GM06990 (cell line): ENCODE results near the gene PHF14.

Source experiments
- DNase-seq: peaks from one replicate; pipeline ENCODE4 v3.0.0-alpha.2; 2011; ENCODE audit not compliant: insufficient read length; ENCODE audit errors: extremely low read depth
- H3K27me3 ChIP-seq: replicated peaks from 2 replicates; pipeline ENCODE4 v1.6.0; 2011; ENCODE audit warnings: low read length; ENCODE audit not compliant: control insufficient read depth, insufficient read depth
- H3K36me3 ChIP-seq: 2 replicates; pipeline ENCODE4 v1.5.1; 2011; ENCODE audit warnings: low read length; ENCODE audit not compliant: control insufficient read depth, insufficient read depth
- H3K4me3 ChIP-seq: replicated peaks from 2 replicates; pipeline ENCODE4 v1.5.1; 2011; ENCODE audit warnings: low read depth, mild to moderate bottlenecking, control low read depth, low read length
- TF ChIP-seq, protein P1 (sequence below): IDR thresholded peaks from 2 replicates; pipeline ENCODE4 v1.5.1; 2011; ENCODE audit warnings: low read length, control low read depth, mild to moderate bottlenecking, inconsistent platforms; ENCODE audit not compliant: insufficient read depth, poor library complexity, severe bottlenecking

PHF14 gene

DNA sequence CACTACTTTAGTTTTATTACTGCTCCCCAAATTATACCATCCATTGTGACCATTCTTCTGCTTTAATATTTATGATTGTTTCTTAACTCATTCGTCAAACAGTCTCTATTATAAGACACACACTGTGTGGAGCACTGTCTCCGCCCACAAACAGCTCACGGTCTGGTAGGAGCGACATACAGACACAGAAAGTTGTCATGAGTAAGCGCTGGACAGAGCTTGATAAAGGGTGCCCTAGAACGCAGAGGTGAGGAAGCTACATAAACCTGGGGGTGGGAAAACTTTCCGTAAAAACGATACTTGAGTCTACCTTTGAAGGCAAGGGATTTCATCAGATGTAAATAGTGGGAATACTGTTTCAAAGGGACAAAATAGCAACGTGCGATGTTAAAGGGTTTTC, 207.9 kb downstream of the PHF14 start:
- no peaks in the 10 kb centered on the region for H3K27me3 ChIP-seq
- DNase-seq: no peak
- H3K36me3 ChIP-seq: no peaks in the 10 kb centered on the region
- TF ChIP-seq, protein P1, sequence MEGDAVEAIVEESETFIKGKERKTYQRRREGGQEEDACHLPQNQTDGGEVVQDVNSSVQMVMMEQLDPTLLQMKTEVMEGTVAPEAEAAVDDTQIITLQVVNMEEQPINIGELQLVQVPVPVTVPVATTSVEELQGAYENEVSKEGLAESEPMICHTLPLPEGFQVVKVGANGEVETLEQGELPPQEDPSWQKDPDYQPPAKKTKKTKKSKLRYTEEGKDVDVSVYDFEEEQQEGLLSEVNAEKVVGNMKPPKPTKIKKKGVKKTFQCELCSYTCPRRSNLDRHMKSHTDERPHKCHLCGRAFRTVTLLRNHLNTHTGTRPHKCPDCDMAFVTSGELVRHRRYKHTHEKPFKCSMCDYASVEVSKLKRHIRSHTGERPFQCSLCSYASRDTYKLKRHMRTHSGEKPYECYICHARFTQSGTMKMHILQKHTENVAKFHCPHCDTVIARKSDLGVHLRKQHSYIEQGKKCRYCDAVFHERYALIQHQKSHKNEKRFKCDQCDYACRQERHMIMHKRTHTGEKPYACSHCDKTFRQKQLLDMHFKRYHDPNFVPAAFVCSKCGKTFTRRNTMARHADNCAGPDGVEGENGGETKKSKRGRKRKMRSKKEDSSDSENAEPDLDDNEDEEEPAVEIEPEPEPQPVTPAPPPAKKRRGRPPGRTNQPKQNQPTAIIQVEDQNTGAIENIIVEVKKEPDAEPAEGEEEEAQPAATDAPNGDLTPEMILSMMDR: no peak
- no peak overlapping the region for H3K4me3 ChIP-seq

GRCh38 chr7:11182736-11183135, 209.1 kb downstream of the PHF14 start:
- TF ChIP-seq, protein P1: no peak
- no peak for DNase-seq
- H3K27me3 ChIP-seq: no peaks in the 10 kb centered on the region
- H3K36me3 ChIP-seq: no peaks in the 10 kb centered on the region
- no peak overlapping the region for H3K4me3 ChIP-seq

DNA sequence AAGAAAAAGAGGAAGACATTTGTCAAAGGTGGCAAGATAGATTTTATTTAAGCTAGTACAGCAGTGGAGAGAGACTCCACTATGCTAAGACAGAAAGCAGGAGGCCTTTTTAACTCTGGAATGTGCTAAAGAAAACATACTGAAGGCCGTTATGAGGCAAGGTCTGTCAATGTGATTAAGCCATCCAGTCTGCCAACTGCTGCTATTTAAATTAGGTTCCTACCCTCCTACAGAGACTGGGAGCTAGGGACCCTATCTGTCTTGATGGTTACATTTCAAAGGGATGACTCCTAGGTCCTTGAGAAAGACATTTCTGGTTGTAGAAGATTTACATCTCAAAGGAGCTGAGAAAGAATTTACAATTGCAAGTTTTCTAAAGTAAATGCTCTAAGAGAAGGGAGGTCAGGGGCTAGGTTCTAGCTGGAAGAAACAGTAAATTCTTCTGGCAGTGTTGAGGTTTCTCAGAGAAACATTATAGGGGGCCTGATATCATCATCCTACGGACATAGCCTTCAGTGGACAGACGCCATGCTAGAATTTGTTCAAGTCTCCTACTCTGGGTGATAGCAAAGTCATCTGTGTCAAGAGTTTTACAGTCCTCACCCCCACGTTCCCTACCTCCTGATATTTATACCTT, 211.6 kb downstream of the PHF14 start:
- TF ChIP-seq, protein P1: no peak
- H3K4me3 ChIP-seq: no peak overlapping the region
- H3K27me3 ChIP-seq: no peaks in the 10 kb centered on the region

GRCh38 chr7:11188529-11189310, 215.0 kb downstream of the PHF14 start:
- Histone ChIP-seq H3K27me3 (no peaks in the 10 kb centered on the region), H3K4me3 (no peak overlapping the region)
- no peak for DNase-seq

More for the DNA sequence above, 211.6 kb downstream of the PHF14 start:
- no peak for DNase-seq
- no peaks in the 10 kb centered on the region for H3K36me3 ChIP-seq

GRCh38 chr7:11191081-11191480, 217.4 kb downstream of the PHF14 start:
- H3K4me3 ChIP-seq: no peak overlapping the region
- H3K36me3 ChIP-seq: no peaks in the 10 kb centered on the region
- TF ChIP-seq, protein P1: no peak
- H3K27me3 ChIP-seq: no peaks in the 10 kb centered on the region
- no peak for DNase-seq

More at GRCh38 chr7:11188529-11189310, 215.0 kb downstream of the PHF14 start:
- no peaks in the 10 kb centered on the region for H3K36me3 ChIP-seq
- TF ChIP-seq, protein P1: no peak
